ENCODE results near the gene MCM10. TPM values are rescaled to one million over a fixed set of nuclear protein-coding genes. Genes with fewer than 3 reads are reported as not detected.

MCM10 gene
- total and polyA plus RNA-seq, 2 of the 4 experiments (the other 2 are of a cell fraction): 5.4 to 11.8 TPM

DNA sequence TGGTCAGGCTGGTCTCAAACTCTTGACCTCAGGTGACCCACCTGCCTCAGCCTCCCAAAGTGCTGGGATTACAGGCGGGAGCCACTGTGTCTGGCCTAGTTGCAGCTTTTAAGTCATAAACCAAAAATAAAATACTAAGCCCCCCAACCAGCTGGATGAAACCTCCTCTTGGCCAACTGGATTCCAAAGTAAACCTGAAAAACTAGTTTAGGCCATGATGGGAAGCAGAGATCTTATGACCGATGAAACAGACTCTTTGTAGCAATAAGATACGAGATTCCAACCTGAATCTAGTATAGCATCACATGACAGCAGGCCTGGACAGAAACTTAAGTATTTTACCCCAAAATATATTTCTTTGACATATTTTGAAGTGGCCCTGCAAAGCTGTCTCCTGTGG lies 9.1 kb upstream of the MCM10 start:
- H3K36me3 ChIP-seq (ENCODE audit: control insufficient read depth, insufficient read depth, low read length): no peaks in the 10 kb centered on the region
- ATAC-seq (ENCODE audit: low read depth) (no peak), DNase-seq (no peak)
- H3K27me3 ChIP-seq (ENCODE audit: control insufficient read depth, insufficient read depth, low read length): no peaks in the 10 kb centered on the region
- H3K4me2 ChIP-seq (ENCODE audit: low read depth, low read length): no peak overlapping the region
- H2BK15ac ChIP-seq (ENCODE audit: low read depth, low read length): no peak overlapping the region
- H4K91ac ChIP-seq (ENCODE audit: insufficient read depth, low read depth, low read length): no peak overlapping the region
- H3K23ac ChIP-seq (ENCODE audit: low read depth, low read length): no peak overlapping the region
- no peak overlapping the region for H4K8ac ChIP-seq (ENCODE audit: low read depth in 2 of 2, low read length in 2 of 2)
- ChIA-PET POLR2A (ENCODE audit: unreplicated experiment) (no interaction called here), CTCF (no interaction called here)
- no peak overlapping the region for H2AK5ac ChIP-seq (ENCODE audit: low read depth, low read length)
- TF ChIP-seq FOS (IDR thresholded peaks at IDR 0.05; ENCODE audit: low read depth, low read length): no peak
- no peak for TF ChIP-seq POLR2A (IDR thresholded peaks at IDR 0.05; ENCODE audit: low read depth, low read length)
- TF ChIP-seq BHLHE40 (IDR thresholded peaks at IDR 0.05; ENCODE audit: low read depth, low read length): no peak
- TF ChIP-seq, protein P1, sequence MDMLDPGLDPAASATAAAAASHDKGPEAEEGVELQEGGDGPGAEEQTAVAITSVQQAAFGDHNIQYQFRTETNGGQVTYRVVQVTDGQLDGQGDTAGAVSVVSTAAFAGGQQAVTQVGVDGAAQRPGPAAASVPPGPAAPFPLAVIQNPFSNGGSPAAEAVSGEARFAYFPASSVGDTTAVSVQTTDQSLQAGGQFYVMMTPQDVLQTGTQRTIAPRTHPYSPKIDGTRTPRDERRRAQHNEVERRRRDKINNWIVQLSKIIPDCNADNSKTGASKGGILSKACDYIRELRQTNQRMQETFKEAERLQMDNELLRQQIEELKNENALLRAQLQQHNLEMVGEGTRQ (IDR thresholded peaks at IDR 0.05; ENCODE audit: low read depth, low read length): no peak
- TF ChIP-seq SMC3 (IDR thresholded peaks at IDR 0.05; ENCODE audit: low read depth, low read length): no peak
- no peak for TF ChIP-seq CEBPB (IDR thresholded peaks at IDR 0.05; ENCODE audit: low read depth, low read length)
- no peak for TF ChIP-seq NFE2L2 (IDR thresholded peaks at IDR 0.05; ENCODE audit: low read depth, low read length)
- TF ChIP-seq MAFK (IDR thresholded peaks at IDR 0.05; ENCODE audit: low read depth, low read length): no peak
- TF ChIP-seq RAD21 (IDR thresholded peaks at IDR 0.05; ENCODE audit: low read length): no peak
- TF ChIP-seq, protein P2, sequence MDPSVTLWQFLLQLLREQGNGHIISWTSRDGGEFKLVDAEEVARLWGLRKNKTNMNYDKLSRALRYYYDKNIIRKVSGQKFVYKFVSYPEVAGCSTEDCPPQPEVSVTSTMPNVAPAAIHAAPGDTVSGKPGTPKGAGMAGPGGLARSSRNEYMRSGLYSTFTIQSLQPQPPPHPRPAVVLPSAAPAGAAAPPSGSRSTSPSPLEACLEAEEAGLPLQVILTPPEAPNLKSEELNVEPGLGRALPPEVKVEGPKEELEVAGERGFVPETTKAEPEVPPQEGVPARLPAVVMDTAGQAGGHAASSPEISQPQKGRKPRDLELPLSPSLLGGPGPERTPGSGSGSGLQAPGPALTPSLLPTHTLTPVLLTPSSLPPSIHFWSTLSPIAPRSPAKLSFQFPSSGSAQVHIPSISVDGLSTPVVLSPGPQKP (IDR thresholded peaks at IDR 0.05; ENCODE audit: borderline replicate concordance, low read depth, low read length): no peak
- TF ChIP-seq, protein P3, sequence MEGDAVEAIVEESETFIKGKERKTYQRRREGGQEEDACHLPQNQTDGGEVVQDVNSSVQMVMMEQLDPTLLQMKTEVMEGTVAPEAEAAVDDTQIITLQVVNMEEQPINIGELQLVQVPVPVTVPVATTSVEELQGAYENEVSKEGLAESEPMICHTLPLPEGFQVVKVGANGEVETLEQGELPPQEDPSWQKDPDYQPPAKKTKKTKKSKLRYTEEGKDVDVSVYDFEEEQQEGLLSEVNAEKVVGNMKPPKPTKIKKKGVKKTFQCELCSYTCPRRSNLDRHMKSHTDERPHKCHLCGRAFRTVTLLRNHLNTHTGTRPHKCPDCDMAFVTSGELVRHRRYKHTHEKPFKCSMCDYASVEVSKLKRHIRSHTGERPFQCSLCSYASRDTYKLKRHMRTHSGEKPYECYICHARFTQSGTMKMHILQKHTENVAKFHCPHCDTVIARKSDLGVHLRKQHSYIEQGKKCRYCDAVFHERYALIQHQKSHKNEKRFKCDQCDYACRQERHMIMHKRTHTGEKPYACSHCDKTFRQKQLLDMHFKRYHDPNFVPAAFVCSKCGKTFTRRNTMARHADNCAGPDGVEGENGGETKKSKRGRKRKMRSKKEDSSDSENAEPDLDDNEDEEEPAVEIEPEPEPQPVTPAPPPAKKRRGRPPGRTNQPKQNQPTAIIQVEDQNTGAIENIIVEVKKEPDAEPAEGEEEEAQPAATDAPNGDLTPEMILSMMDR (conservative IDR thresholded peaks at IDR 0.05; ENCODE audit: low read depth, low read length): no peak
- no peak for TF ChIP-seq RFX5 (IDR thresholded peaks at IDR 0.05; ENCODE audit: low read depth, low read length)
- no peak for TF ChIP-seq MAZ (IDR thresholded peaks at IDR 0.05; ENCODE audit: borderline replicate concordance, low read depth, low read length)
- no peak for TF ChIP-seq RCOR1 (IDR thresholded peaks at IDR 0.05; ENCODE audit: insufficient replicate concordance, low read length)
- H3K18ac ChIP-seq (ENCODE audit: low read depth, low read length): no peak overlapping the region
- H3K9me1 ChIP-seq (ENCODE audit: insufficient read depth, low read length): no peaks in the 10 kb centered on the region
- intact Hi-C loops (cut with micrococcal nuclease) (no loop called here), dilution Hi-C loops (cut with HindIII; ENCODE audit: low sequenced_read_pairs, unreplicated experiment) (no loop called here), in situ Hi-C loops (cut with MboI; ENCODE audit: low sequenced_read_pairs) (no loop called here)
- no peak overlapping the region for H2BK120ac ChIP-seq (ENCODE audit: low read depth, low read length)
- WGBS, 2 experiments (ENCODE audit: extremely low coverage in 2 of 2, insufficient read length in 1 of 2): no CpG with 5 or more reads among the region's 3 CpGs
- no TSS peak for BruUV-seq (replicated peaks)
- H3K56ac ChIP-seq (ENCODE audit: extremely low read depth, insufficient read depth, low read length): no peak overlapping the region
- no peaks in the 10 kb centered on the region for H4K20me1 ChIP-seq (ENCODE audit: insufficient read depth, low read length)
- H3K79me1 ChIP-seq (ENCODE audit: low read depth in 1 of 2, low read length in 2 of 2): no peaks in the 10 kb centered on the region
- H2BK5ac ChIP-seq (ENCODE audit: low read depth, low read length, poor library complexity, severe bottlenecking): no peak overlapping the region
- H2BK20ac ChIP-seq (ENCODE audit: low read depth, low read length): no peak overlapping the region
- no peak overlapping the region for H2AFZ ChIP-seq (replicated peaks; ENCODE audit: low read length, poor library complexity)
- no peak overlapping the region for H3K27ac ChIP-seq (ENCODE audit: insufficient read depth, low read length)
- no peak overlapping the region for H2AK9ac ChIP-seq (replicated peaks; ENCODE audit: low read depth, low read length, poor library complexity)
- H3K4ac ChIP-seq (ENCODE audit: low read depth, low read length): no peak overlapping the region
- no peak overlapping the region for H3K9ac ChIP-seq (ENCODE audit: low read depth, low read length)
- H3K4me1 ChIP-seq (ENCODE audit: control insufficient read depth, insufficient read depth, low read length): no peaks in the 10 kb centered on the region
- H3K9me3 ChIP-seq (ENCODE audit: control insufficient read depth, insufficient read depth, low read length): no peaks in the 10 kb centered on the region
- no peak overlapping the region for H3K4me3 ChIP-seq (ENCODE audit: insufficient read depth, low read depth, low read length)
- no peak overlapping the region for H4K5ac ChIP-seq (ENCODE audit: low read depth, low read length)
- H3K14ac ChIP-seq (replicated peaks; ENCODE audit: low read depth, low read length): no peak overlapping the region

Data from IMR-90 (cell line).